OCI-LY1 (cell line): ENCODE measurements around the gene PPP1R12A.

Experiments used
- H2AFZ ChIP-seq: fragments of 200-600 bp; sonication (generic), shearing (Covaris generic); 2 replicates; pipeline ENCODE4 v1.6.0; 2014; ENCODE audit warnings: antibody characterized with exemption, mild to moderate bottlenecking, low read length
- H3F3A ChIP-seq: fragments of 200-600 bp; sonication (generic), shearing (Covaris generic); 2 replicates; pipeline ENCODE4 v1.6.0; 2014; ENCODE audit warnings: mild to moderate bottlenecking, antibody characterized with exemption, low read length, moderate library complexity; ENCODE audit not compliant: insufficient read depth
- H3K27ac ChIP-seq: fragments of 200-600 bp; sonication (generic); 2 replicates; pipeline ENCODE4 v1.5.1; 2014; ENCODE audit warnings: low read length, mixed run types, mild to moderate bottlenecking, low read depth; ENCODE audit not compliant: poor library complexity, severe bottlenecking
- H3K27me3 ChIP-seq: fragments of 200-600 bp; sonication (generic); 2 replicates; pipeline ENCODE4 v1.6.0; 2014; ENCODE audit warnings: antibody characterized with exemption, mild to moderate bottlenecking, low read length, moderate library complexity; ENCODE audit not compliant: insufficient read depth
- H3K36me3 ChIP-seq: fragments of 200-600 bp; sonication (generic); 2 replicates; pipeline ENCODE4 v1.6.1; 2014; ENCODE audit warnings: mild to moderate bottlenecking, antibody characterized with exemption, low read length, moderate library complexity, mixed read lengths; ENCODE audit not compliant: insufficient read depth
- H3K4me1 ChIP-seq: fragments of 200-600 bp; sonication (generic); 2 replicates; pipeline ENCODE4 v1.5.1; 2014; ENCODE audit warnings: mild to moderate bottlenecking, low read length, moderate library complexity; ENCODE audit not compliant: insufficient read depth, severe bottlenecking
- H3K4me2 ChIP-seq: fragments of 200-600 bp; sonication (generic), shearing (Covaris generic); 2 replicates; pipeline ENCODE4 v1.6.1; 2014; ENCODE audit warnings: low read length
- H3K4me3 ChIP-seq: fragments of 200-600 bp; sonication (generic); 2 replicates; pipeline ENCODE4 v1.5.1; 2014; ENCODE audit warnings: low read length, low read depth, mild to moderate bottlenecking, mixed read lengths; ENCODE audit not compliant: poor library complexity, severe bottlenecking
- H3K79me2 ChIP-seq: fragments of 200-600 bp; shearing (Covaris generic); 2 replicates; pipeline ENCODE4 v1.6.1; 2016; ENCODE audit warnings: mixed run types, low read length, mixed read lengths; ENCODE audit not compliant: insufficient read depth
- H3K9ac ChIP-seq: fragments of 200-600 bp; sonication (generic), shearing (Covaris generic); 2 replicates; pipeline ENCODE4 v1.6.1; 2014; ENCODE audit warnings: mild to moderate bottlenecking, low read length, mixed read lengths
- H3K9me2 ChIP-seq: fragments of 200-600 bp; sonication (generic), shearing (Covaris generic); 2 replicates; pipeline ENCODE4 v1.6.1; 2014; ENCODE audit warnings: low read depth, mild to moderate bottlenecking, low read length, mixed read lengths
- H3K9me3 ChIP-seq: fragments of 200-600 bp; shearing (Covaris generic); 2 replicates; pipeline ENCODE4 v1.6.1; 2014; ENCODE audit warnings: low read length, mixed read lengths
- H4K20me1 ChIP-seq: fragments of 200-600 bp; sonication (generic), shearing (Covaris generic); 2 replicates; pipeline ENCODE4 v1.6.0; 2016; ENCODE audit warnings: mild to moderate bottlenecking, low read length; ENCODE audit not compliant: insufficient read depth
- CTCF ChIP-seq: fragments of 200-600 bp; sonication (generic), shearing (Covaris generic); IDR thresholded peaks from 2 replicates; pipeline ENCODE4 v1.5.1; 2017; ENCODE audit warnings: mild to moderate bottlenecking, antibody characterized with exemption, low read length, moderate library complexity, mixed read lengths
- EZH2 ChIP-seq: fragments of 200-600 bp; sonication (generic), shearing (Covaris generic); IDR thresholded peaks from 2 replicates; pipeline ENCODE4 v1.8.0; 2017; ENCODE audit warnings: borderline replicate concordance, mixed run types, mild to moderate bottlenecking, antibody characterized with exemption, low read length, moderate library complexity, mixed read lengths

PPP1R12A gene

GRCh38 chr12:79725987-79726386 is 208.9 kb downstream of the PPP1R12A start:
- H3K4me1 ChIP-seq, result no peaks in the 10 kb centered on the region
- H3K9ac ChIP-seq, result no peak overlapping the region
- H3K4me2 ChIP-seq, result no peak overlapping the region
- no peaks in the 10 kb centered on the region for H4K20me1 ChIP-seq
- no peak overlapping the region for H3K27ac ChIP-seq
- H3F3A ChIP-seq, result no peaks in the 10 kb centered on the region
- no peaks in the 10 kb centered on the region for H3K36me3 ChIP-seq
- H3K9me3 ChIP-seq, result no peaks in the 10 kb centered on the region
- no peak overlapping the region for H3K4me3 ChIP-seq
- H3K9me2 ChIP-seq, result no peaks in the 10 kb centered on the region
- H3K27me3 ChIP-seq, result no peaks in the 10 kb centered on the region
- no peaks in the 10 kb centered on the region for H3K79me2 ChIP-seq
- no peak overlapping the region for H2AFZ ChIP-seq
- TF ChIP-seq CTCF, result no peak
- TF ChIP-seq EZH2, result no peak
